HepG2 (cell line): ENCODE results near the gene GRAMD1B.

ENCODE experiments used
- GTF2F1 ChIP-seq: fragments of 150-350 bp; IDR thresholded peaks from 2 replicates; pipeline ENCODE4 v1.6.1; 2014; ENCODE audit warnings: low read length
- RAD21 ChIP-seq: fragments of 450-650 bp; formaldehyde crosslinking; IDR thresholded peaks from 2 replicates; pipeline ENCODE4 v1.5.0; 2020; ENCODE audit warnings: mild to moderate bottlenecking
- RBFOX2 ChIP-seq: fragments of 200-400 bp; formaldehyde crosslinking; IDR thresholded peaks from 2 replicates; pipeline ENCODE4 v1.6.1; 2017; ENCODE audit warnings: low read depth, mild to moderate bottlenecking, low read length
- TCF7L2 ChIP-seq: IDR thresholded peaks from 2 replicates; pipeline ENCODE4 v1.6.1; 2011; ENCODE audit warnings: mild to moderate bottlenecking, low read depth, low read length, moderate library complexity
- ZNF674 ChIP-seq: sonication (generic); formaldehyde crosslinking; IDR thresholded peaks from 2 replicates; pipeline ENCODE4 v1.5.0; 2020; ENCODE audit warnings: low read depth, mild to moderate bottlenecking, missing genetic modification reagents
- ZNF775 ChIP-seq: sonication (generic); formaldehyde crosslinking; IDR thresholded peaks from 2 replicates; pipeline ENCODE4 v1.4.0; 2020; ENCODE audit warnings: missing genetic modification reagents, mild to moderate bottlenecking, moderate library complexity, borderline replicate concordance
- TF ChIP-seq, protein P1 (sequence below): sonication (generic); formaldehyde crosslinking; IDR thresholded peaks from 2 replicates; pipeline ENCODE4 v1.5.1; 2020; ENCODE audit warnings: missing genetic modification reagents, mild to moderate bottlenecking, borderline replicate concordance

DNA sequence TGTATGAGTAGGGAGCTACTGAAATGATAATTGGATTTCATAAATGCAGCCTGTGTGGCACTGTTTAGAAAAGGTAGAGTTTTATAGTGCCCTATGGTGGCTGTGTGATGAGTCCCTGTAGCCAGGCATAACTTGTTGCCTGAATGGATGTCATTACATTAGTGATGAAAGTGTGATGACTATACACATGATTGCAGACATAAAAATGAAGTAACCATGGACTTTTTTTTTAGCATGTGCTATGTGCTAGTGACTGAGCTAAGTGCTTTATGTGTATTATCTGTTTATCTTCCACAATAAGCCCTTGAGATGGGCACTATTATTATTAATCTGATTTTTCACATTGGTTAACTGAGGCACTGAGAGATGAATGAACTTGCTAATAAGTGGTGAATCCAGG lies 13.5 kb upstream of the GRAMD1B start:
- TF ChIP-seq ZNF775 (CRISPR knock-in tag) (no peak), GTF2F1 (no peak), RBFOX2 (no peak), RAD21 (CRISPR knock-in tag) (no peak), TCF7L2 (no peak), ZNF674 (no peak)
- TF ChIP-seq, protein P1, sequence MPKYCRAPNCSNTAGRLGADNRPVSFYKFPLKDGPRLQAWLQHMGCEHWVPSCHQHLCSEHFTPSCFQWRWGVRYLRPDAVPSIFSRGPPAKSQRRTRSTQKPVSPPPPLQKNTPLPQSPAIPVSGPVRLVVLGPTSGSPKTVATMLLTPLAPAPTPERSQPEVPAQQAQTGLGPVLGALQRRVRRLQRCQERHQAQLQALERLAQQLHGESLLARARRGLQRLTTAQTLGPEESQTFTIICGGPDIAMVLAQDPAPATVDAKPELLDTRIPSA (CRISPR knock-in tag): no peak
